DOHH2 (cell line): Measurements from ENCODE around the gene ZFAND4.
A peak's percentile ranks its signal among the peaks of the same experiment; 100 is the strongest.

Experiments
- H3F3A ChIP-seq: fragments of 200-600 bp; sonication (generic), shearing (Covaris generic); 2 replicates; pipeline ENCODE4 v1.6.0; 2016; ENCODE audit warnings: antibody characterized with exemption, mild to moderate bottlenecking; ENCODE audit not compliant: control insufficient read depth, insufficient read depth
- H3K27ac ChIP-seq: fragments of 200-600 bp; sonication (generic); 2 replicates; pipeline ENCODE4 v1.5.1; 2014; ENCODE audit warnings: low read depth, mild to moderate bottlenecking, low read length, moderate library complexity
- H3K27me3 ChIP-seq: fragments of 200-600 bp; sonication (generic); 2 replicates; pipeline ENCODE4 v1.6.1; 2014; ENCODE audit warnings: mild to moderate bottlenecking, low read length, mixed read lengths; ENCODE audit not compliant: control insufficient read depth
- H3K36me3 ChIP-seq: fragments of 200-600 bp; sonication (generic); 2 replicates; pipeline ENCODE4 v1.6.1; 2014; ENCODE audit warnings: mild to moderate bottlenecking, low read length, moderate library complexity, mixed read lengths; ENCODE audit not compliant: control insufficient read depth
- H3K4me1 ChIP-seq: fragments of 200-600 bp; sonication (generic); 2 replicates; pipeline ENCODE4 v1.6.1; 2014; ENCODE audit warnings: mild to moderate bottlenecking, low read length, mixed read lengths; ENCODE audit not compliant: control insufficient read depth
- H3K4me2 ChIP-seq: fragments of 200-600 bp; sonication (generic); 2 replicates; pipeline ENCODE4 v1.6.0; 2014; ENCODE audit warnings: mild to moderate bottlenecking, low read length, moderate library complexity
- H3K4me3 ChIP-seq: fragments of 200-600 bp; sonication (generic); 2 replicates; pipeline ENCODE4 v1.5.1; 2014; ENCODE audit warnings: mild to moderate bottlenecking, low read length, mixed read lengths
- H3K79me2 ChIP-seq: fragments of 200-600 bp; sonication (generic); 2 replicates; pipeline ENCODE4 v1.6.1; 2014; ENCODE audit warnings: mild to moderate bottlenecking, low read length, mixed read lengths; ENCODE audit not compliant: control insufficient read depth
- H3K9me2 ChIP-seq: fragments of 200-600 bp; sonication (generic); replicated peaks from 2 replicates; pipeline ENCODE4 v1.6.1; 2014; ENCODE audit warnings: mild to moderate bottlenecking, low read length, mixed read lengths; ENCODE audit not compliant: control insufficient read depth
- H3K9me3 ChIP-seq: fragments of 200-600 bp; sonication (generic); 2 replicates; pipeline ENCODE4 v1.6.1; 2014; ENCODE audit warnings: antibody characterized with exemption, low read length, mixed read lengths; ENCODE audit not compliant: control insufficient read depth, insufficient read depth
- H4K20me1 ChIP-seq: fragments of 200-600 bp; sonication (generic); 2 replicates; pipeline ENCODE4 v1.6.0; 2014; ENCODE audit warnings: low read depth, mild to moderate bottlenecking, antibody characterized with exemption, low read length, moderate library complexity; ENCODE audit not compliant: control insufficient read depth, insufficient read depth
- CTCF ChIP-seq: fragments of 200-600 bp; sonication (generic); IDR thresholded peaks from one replicate; pipeline ENCODE4 v1.5.1; 2014; ENCODE audit warnings: antibody characterized with exemption, mild to moderate bottlenecking, low read depth, low read length; ENCODE audit not compliant: poor library complexity, severe bottlenecking
- EZH2phosphoT487 ChIP-seq: fragments of 200-600 bp; sonication (generic); IDR thresholded peaks from 2 replicates; pipeline ENCODE4 v1.6.1; 2017; ENCODE audit warnings: borderline replicate concordance, mild to moderate bottlenecking, antibody characterized with exemption, low read length, moderate library complexity, mixed read lengths

Gene ZFAND4

GRCh38 chr10:45581582-45582385 is 90.8 kb downstream of the ZFAND4 start:
- Histone ChIP-seq H3K79me2 (peaks cover 8% of the 10 kb centered on the region), H3K36me3 (no peaks in the 10 kb centered on the region), H3K4me1 (peaks cover 18% of the 10 kb centered on the region), H3K4me2 (no peak overlapping the region), H3K9me3 (peaks cover 7% of the 10 kb centered on the region; the same call in 1 of the 2 replicates), H3K4me3 (no peak overlapping the region), H3K9me2 (no peaks in the 10 kb centered on the region), H3F3A (no peaks in the 10 kb centered on the region), H3K27ac (no peak overlapping the region), H4K20me1 (no peaks in the 10 kb centered on the region), H3K27me3 (no peaks in the 10 kb centered on the region)
- TF ChIP-seq CTCF = no peak
- TF ChIP-seq EZH2phosphoT487 = no peak

DNA sequence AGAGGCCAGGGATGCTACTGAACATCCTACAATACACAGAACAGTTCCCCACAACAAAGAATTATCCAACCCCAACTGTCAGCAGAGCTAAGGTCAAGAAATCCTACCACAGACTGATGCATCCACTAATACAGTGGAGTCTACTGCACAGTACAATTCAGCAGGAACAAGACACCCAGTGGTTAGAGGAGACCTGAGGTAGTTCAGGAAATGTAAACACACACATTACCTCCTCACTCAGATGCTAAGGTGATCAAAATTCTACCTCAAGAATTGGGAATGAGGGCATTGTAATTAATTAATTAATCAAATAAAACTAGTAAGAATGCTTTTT is 91.4 kb downstream of the ZFAND4 start:
- Histone ChIP-seq H3K4me3 (peak overlapping the region; percentile 57), H3K9me3 (peaks cover 2% of the 10 kb centered on the region; the same call in 1 of the 2 replicates), H3K4me1 (peaks cover 18% of the 10 kb centered on the region), H3K9me2 (no peaks in the 10 kb centered on the region), H3F3A (no peaks in the 10 kb centered on the region), H4K20me1 (no peaks in the 10 kb centered on the region), H3K4me2 (peak overlapping the region; percentile 50), H3K79me2 (peaks cover 8% of the 10 kb centered on the region), H3K27ac (no peak overlapping the region), H3K27me3 (no peaks in the 10 kb centered on the region), H3K36me3 (no peaks in the 10 kb centered on the region)
- TF ChIP-seq EZH2phosphoT487 (no peak), CTCF (no peak)

GRCh38 chr10:45580371-45581215 is 92.0 kb downstream of the ZFAND4 start:
- Histone ChIP-seq H3F3A (no peaks in the 10 kb centered on the region), H3K9me3 (no peaks in the 10 kb centered on the region), H3K27ac (no peak overlapping the region), H3K4me2 (peak overlapping the region; percentile 50), H3K36me3 (no peaks in the 10 kb centered on the region), H3K79me2 (peaks cover 8% of the 10 kb centered on the region), H3K4me3 (peak overlapping the region; percentile 57), H3K4me1 (peaks cover 18% of the 10 kb centered on the region), H3K27me3 (no peaks in the 10 kb centered on the region), H4K20me1 (no peaks in the 10 kb centered on the region), H3K9me2 (no peaks in the 10 kb centered on the region)
- TF ChIP-seq CTCF (no peak), EZH2phosphoT487 (no peak)
